Keratinocyte (primary cell): ENCODE measurements around the gene PYM1. TPM values are rescaled to one million over a fixed set of nuclear protein-coding genes. Genes with fewer than 3 reads are reported as not detected.

ENCODE experiments used
- DNase-seq: peaks from one replicate; pipeline ENCODE4 v3.0.0-alpha.2; 2011; ENCODE audit warnings: low read depth, missing footprints, low spot score
- FAIRE-seq: peaks from 2 replicates; lab custom pipeline; 2011; peaks lifted over from hg19 to GRCh38; lab: Jason Lieb, UNC
- H2AFZ ChIP-seq: 2 replicates; pipeline ENCODE4 v1.6.0; 2012; ENCODE audit warnings: low read length, control low read depth, inconsistent platforms; ENCODE audit not compliant: control insufficient read depth
- H3K27ac ChIP-seq: 2 replicates; pipeline ENCODE4 v1.5.1; 2011; ENCODE audit warnings: low read length; ENCODE audit not compliant: control insufficient read depth, insufficient read depth
- H3K27me3 ChIP-seq: 3 replicates; pipeline ENCODE4 v1.6.0; 2011; ENCODE audit warnings: low read length; ENCODE audit not compliant: control insufficient read depth, insufficient read depth; ENCODE audit errors: extremely low read depth
- H3K36me3 ChIP-seq, 2 experiments: 2 replicates in 1 of 2; 3 replicates in 1 of 2; pipeline ENCODE4 v1.5.1; 2011; ENCODE audit warnings: low read length in 2 of 2, mild to moderate bottlenecking in 1 of 2; ENCODE audit not compliant: control insufficient read depth in 2 of 2, insufficient read depth in 2 of 2; ENCODE audit errors: extremely low read depth in 1 of 2
- H3K4me1 ChIP-seq: 3 replicates; pipeline ENCODE4 v1.5.1; 2011; ENCODE audit warnings: low read length; ENCODE audit not compliant: control insufficient read depth, insufficient read depth; ENCODE audit errors: extremely low read depth
- H3K4me2 ChIP-seq: 3 replicates; pipeline ENCODE4 v1.6.0; 2011; ENCODE audit warnings: low read depth, low read length; ENCODE audit not compliant: control insufficient read depth, insufficient read depth; ENCODE audit errors: extremely low read depth
- H3K4me3 ChIP-seq, 3 experiments: fragments of 200-600 bp in 1 of 3; sonication (generic) in 1 of 3; 2 replicates in 2 of 3; 3 replicates in 1 of 3; pipeline ENCODE4 v1.5.1; 2011 to 2016; ENCODE audit warnings: low read length in 3 of 3, mild to moderate bottlenecking in 3 of 3, control low read depth in 2 of 3, inconsistent platforms in 1 of 3, low read depth in 1 of 3, mixed read lengths in 1 of 3, mixed run types in 1 of 3, moderate library complexity in 1 of 3; ENCODE audit not compliant: control insufficient read depth in 2 of 3, insufficient read depth in 2 of 3; ENCODE audit errors: extremely low read depth in 1 of 3
- H3K79me2 ChIP-seq: 2 replicates; pipeline ENCODE4 v1.6.0; 2012; ENCODE audit warnings: low read length; ENCODE audit not compliant: control insufficient read depth, insufficient read depth
- H3K9ac ChIP-seq: 3 replicates; pipeline ENCODE4 v1.6.0; 2011; ENCODE audit warnings: low read length; ENCODE audit not compliant: control insufficient read depth, insufficient read depth; ENCODE audit errors: extremely low read depth
- H3K9me1 ChIP-seq: 3 replicates; pipeline ENCODE4 v1.6.0; 2011; ENCODE audit warnings: low read length; ENCODE audit not compliant: control insufficient read depth, insufficient read depth; ENCODE audit errors: extremely low read depth
- H3K9me3 ChIP-seq: 2 replicates; pipeline ENCODE4 v1.5.1; 2012; ENCODE audit warnings: low read depth, low read length; ENCODE audit not compliant: control insufficient read depth
- H4K20me1 ChIP-seq: 3 replicates; pipeline ENCODE4 v1.6.0; 2011; ENCODE audit warnings: low read length; ENCODE audit not compliant: control insufficient read depth, insufficient read depth; ENCODE audit errors: extremely low read depth
- CTCF ChIP-seq, 3 experiments: IDR thresholded peaks in 1 of 3; conservative IDR thresholded peaks in 1 of 3; optimal IDR thresholded peaks in 1 of 3; 2 replicates in 2 of 3; 3 replicates in 1 of 3; pipeline versions ENCODE3 to v1.5.1; 2011; ENCODE audit warnings: low read length in 3 of 3, mild to moderate bottlenecking in 3 of 3, moderate library complexity in 2 of 3, control low read depth in 1 of 3, inconsistent platforms in 1 of 3; ENCODE audit not compliant: insufficient read depth in 2 of 3; ENCODE audit errors: extremely low read depth in 1 of 3
- EZH2 ChIP-seq: IDR thresholded peaks from one replicate; pipeline ENCODE4 v1.6.1; 2012; ENCODE audit warnings: inconsistent platforms, mild to moderate bottlenecking, low read length, moderate library complexity
- dilution Hi-C: fragments of 300-500 bp; cut with MboI; formaldehyde crosslinking; loops from one replicate; pipeline ENCODE4 v1.7.0; 2020; ENCODE audit warnings: low sequenced_read_pairs; ENCODE audit not compliant: extremely low pct_ligation_motif_present
- polyA plus RNA-seq, 5 experiments: library from polyadenylated mRNA; depleted of rRNA in 3 of 5; stranded (reverse) in 3 of 5; stranded (forward) in 1 of 5; unstranded in 1 of 5; fragments of >200 nt; gene quantifications; 1 replicate in 1 of 5; 2 replicates in 3 of 5; 3 replicates in 1 of 5; pipeline versions ENCODE4 v1.2.1 to v1.2.3, GENCODE V29; 2011 to 2012; ENCODE audit warnings: missing spikeins in 2 of 5, low read depth in 1 of 5, low replicate concordance in 1 of 5

Gene PYM1
- polyA plus RNA-seq, 1 donor (not counting 4 experiments of a cell fraction or from before 2014, with no cell fraction given), result 63.4 TPM

GRCh38 chr12:55891310-55891709, 36.4 kb downstream of the PYM1 start:
- Histone ChIP-seq H3K79me2 (no peaks in the 10 kb centered on the region), H3K9ac (no peak overlapping the region), H3K4me3 (no peak overlapping the region), H2AFZ (no peak overlapping the region), H3K9me3 (no peaks in the 10 kb centered on the region), H3K9me1 (no peaks in the 10 kb centered on the region), H3K4me1 (no peaks in the 10 kb centered on the region), H3K27me3 (no peaks in the 10 kb centered on the region), H3K27ac (no peak overlapping the region), H3K36me3 (no peaks in the 10 kb centered on the region), H4K20me1 (no peaks in the 10 kb centered on the region), H3K4me2 (no peak overlapping the region)
- dilution Hi-C loops, result no loop called here
- DNase-seq (no peak), FAIRE-seq (no peak)
- TF ChIP-seq CTCF (optimal IDR thresholded peaks at IDR 0.05 in 1 of 3, IDR thresholded peaks at IDR 0.05 in 1 of 3, conservative IDR thresholded peaks at IDR 0.05 in 1 of 3; ENCODE audit: extremely low read depth in 1 of 3, insufficient read depth in 2 of 3, low read length in 3 of 3), result no peak
- TF ChIP-seq EZH2, result no peak

- Histone ChIP-seq H3K4me3 (no peak overlapping the region), H3K79me2 (no peaks in the 10 kb centered on the region), H3K27ac (no peak overlapping the region), H3K4me1 (peaks cover 9% of the 10 kb centered on the region), H4K20me1 (no peaks in the 10 kb centered on the region), H3K9me3 (no peaks in the 10 kb centered on the region), H3K9ac (no peak overlapping the region), H2AFZ (no peak overlapping the region), H3K4me2 (no peak overlapping the region), H3K27me3 (no peaks in the 10 kb centered on the region), H3K9me1 (no peaks in the 10 kb centered on the region), H3K36me3 (no peaks in the 10 kb centered on the region)
- DNase-seq (no peak), FAIRE-seq (no peak)
- dilution Hi-C loops, result no loop called here
- TF ChIP-seq CTCF (optimal IDR thresholded peaks at IDR 0.05 in 1 of 3, IDR thresholded peaks at IDR 0.05 in 1 of 3, conservative IDR thresholded peaks at IDR 0.05 in 1 of 3; ENCODE audit: extremely low read depth in 1 of 3, insufficient read depth in 2 of 3, low read length in 3 of 3), result no peak
- no peak for TF ChIP-seq EZH2
Observed at GRCh38 chr12:55885113-55885512, 42.6 kb downstream of the PYM1 start.
